ENCODE results near the gene KIRREL3.

KIRREL3 gene

GRCh38 chr11:126732981-126733380, 267.6 kb downstream of the KIRREL3 start:
- no peak for DNase-seq

DNA sequence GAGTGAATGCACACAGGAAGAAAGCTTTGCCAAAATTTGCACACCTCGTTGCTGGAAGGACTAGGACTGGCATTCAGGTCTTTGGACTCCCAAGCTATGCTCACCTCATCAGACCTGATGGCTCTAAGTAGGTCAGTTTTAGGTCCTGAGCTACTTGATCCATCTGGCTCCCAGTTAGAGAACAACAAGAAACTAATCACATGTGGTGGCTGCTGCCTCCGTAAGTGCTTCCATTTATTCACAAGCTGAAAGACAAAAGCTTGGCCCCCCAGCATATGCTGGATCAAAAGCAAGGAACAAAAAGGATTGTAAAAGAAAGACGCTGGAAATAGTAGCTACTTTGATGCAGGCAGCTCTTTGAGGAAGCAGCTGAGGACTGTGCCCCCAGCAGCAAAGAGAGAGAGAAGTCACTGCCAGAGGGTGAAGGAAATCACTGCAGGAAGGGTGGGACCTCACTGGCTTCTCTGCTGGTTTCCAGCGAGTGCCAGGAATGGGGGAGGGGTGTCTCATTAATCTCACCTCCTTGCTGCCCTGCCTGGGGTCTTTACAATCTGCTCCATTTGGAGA, 268.9 kb downstream of the KIRREL3 start:
- DNase-seq = no peak

DNA sequence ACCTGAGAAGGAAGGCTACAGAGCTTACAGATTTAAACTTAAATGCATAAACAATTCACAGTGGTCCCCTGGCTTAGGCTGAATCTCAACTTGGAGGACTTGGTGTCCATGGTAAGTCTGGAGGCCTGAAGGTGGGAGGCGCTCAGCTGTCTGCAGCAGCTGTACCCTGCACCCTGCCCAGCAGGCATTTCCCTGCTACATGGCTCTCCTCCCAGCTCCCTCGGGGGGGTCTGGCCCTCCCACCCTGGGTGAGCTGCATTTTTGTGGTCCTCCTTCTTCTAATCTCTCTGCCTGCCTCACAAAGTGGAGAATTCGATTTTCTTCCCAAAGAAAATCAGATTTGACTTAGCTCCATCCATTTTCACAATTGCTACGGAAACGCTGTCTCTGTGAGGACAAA, 273.2 kb downstream of the KIRREL3 start:
- DNase-seq = peak; percentile 36

DNA sequence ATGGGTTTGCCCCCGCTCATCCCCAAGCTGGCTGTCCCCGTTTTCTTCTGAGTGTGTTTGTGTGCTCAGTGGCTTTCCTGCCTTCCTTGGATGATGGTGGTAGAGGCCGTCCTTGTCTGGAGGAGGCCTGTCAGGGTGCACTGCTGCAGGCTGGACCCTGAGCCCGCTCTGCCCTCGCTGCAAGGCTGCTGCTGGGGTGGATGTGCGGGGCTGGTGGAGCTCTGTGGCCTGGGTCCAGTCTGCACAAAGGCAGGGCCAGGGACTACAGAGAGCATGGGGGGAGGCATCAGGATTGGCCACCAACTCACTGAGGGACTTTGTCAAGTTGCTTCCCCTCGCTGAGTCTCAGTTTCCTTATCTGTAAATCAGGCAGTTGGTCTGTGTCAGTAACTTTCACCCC, 275.0 kb downstream of the KIRREL3 start:
- DNase-seq = no peak

DNA sequence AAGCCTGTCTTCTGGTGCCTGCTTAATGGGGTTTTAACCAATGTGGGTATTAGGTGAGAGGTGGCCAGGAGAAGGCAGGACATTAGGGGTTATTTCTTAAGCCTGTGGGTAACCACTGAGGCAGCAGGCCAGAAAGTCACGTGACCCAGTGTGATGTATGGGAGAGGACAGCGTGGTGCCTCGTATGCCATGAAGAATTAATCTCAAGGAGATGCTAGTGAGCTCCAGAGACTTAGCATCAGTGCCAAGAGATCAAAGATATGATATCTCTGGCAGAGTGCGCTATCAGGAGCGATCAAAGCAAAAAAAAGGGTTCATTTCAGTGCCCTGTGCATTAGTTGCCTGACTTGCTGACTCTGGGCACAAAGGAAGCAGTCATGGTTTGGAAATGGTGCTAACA, 275.5 kb downstream of the KIRREL3 start:
- no peak for DNase-seq

- DNase-seq = peak; percentile 62
Observed at GRCh38 chr11:126723665-126724045, 276.9 kb downstream of the KIRREL3 start.

GRCh38 chr11:126722956-126723664, 277.5 kb downstream of the KIRREL3 start:
- no peak for DNase-seq

DNA sequence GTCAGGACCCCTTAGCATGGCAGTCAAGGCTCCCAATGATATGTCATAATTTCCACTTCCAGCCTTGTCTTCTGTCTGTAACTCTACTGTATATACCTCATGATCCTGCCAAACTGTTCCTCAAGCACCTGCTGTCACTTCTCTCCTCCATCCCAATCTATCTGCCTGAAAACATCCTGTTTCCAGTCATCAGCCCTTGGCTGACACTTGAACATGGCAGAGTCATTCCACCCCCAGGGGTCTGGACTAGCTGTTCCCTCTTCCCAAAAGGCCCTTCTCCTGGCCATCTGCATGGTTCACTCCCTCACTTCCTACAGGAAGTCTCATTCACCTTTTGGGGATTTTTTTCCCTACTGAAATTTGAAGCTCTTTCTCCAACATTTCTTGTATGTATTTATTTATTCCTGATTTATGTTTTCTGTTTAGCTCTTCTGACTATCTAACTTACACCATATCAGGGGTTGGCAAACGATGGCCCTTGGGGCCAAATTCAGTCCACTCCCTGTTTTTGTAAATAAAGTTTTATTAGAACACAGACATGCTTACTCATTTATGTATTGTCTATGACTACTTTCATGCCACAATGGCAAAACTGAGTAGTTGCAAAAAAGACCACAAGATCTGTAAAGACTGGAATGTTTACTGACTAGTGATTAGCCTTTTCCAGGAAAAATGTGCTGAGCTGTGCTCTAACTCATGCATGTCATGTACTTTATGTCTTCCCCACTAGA, 278.4 kb downstream of the KIRREL3 start:
- peak; percentile 30 for DNase-seq

DNA sequence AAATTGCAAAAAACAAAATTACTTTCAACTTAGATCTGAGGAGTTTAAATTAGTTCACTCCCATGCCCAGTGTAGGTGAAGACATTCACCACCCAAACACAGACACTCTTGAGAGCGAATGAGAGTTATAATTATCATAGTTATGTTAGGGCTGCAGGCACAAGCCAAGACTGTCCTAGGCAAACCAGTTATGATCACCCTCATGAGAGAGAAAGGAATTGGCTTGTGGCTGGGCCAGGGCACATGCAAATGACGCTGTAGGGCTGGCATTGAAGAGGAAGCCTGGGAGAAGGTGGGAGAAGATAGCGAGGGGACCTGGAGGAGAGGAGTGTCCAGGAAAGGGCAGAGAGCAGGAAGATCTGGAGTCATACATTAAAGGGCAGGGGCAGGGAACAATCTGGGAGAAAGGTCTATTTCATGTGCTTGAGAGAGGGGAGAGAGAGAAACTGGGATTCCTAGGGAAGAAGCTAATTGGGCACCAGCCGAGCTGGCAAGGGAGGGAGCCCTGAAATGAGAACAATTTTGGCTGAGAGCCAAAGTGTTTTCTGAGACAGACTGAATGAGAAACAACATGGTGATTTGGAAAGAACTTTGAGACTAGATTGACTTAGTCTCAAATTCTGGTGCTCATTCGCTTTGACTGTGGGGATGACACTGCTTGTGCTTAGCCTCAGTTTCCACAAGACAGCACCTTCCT, 279.9 kb downstream of the KIRREL3 start:
- DNase-seq = no peak

- DNase-seq = no peak
Observed at GRCh38 chr11:126719740-126720139, 280.8 kb downstream of the KIRREL3 start.

DNA sequence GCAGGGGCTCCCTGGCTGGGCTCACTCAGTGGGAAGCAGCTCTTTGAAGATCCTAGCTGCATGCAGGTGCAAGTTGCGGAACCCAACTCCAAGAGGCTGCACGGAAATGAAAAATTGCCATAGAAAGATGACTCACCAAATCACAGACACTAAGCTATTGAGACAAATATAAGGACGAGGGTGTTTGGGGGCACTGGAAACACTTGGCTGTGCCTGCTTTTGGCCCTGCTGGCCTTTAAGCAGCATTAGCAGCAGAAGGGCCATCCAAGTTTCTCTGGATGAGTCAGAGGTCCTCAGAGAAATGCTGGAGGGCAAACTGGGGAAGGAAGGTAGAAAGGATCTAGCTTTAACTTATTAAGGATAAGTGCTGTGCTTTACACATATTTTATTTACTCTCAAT, 282.3 kb downstream of the KIRREL3 start:
- DNase-seq = peak; percentile 25

- DNase-seq = peak; percentile 49
Observed at GRCh38 chr11:126716456-126717083, 284.0 kb downstream of the KIRREL3 start.

GRCh38 chr11:126713806-126714205, 286.8 kb downstream of the KIRREL3 start:
- DNase-seq = no peak

GRCh38 chr11:126711977-126712625, 288.5 kb downstream of the KIRREL3 start:
- DNase-seq = peak; percentile 48

- no peak for DNase-seq
Observed at GRCh38 chr11:126710804-126711399, 289.7 kb downstream of the KIRREL3 start.

- DNase-seq = no peak
Observed at GRCh38 chr11:126707498-126707897, 293.1 kb downstream of the KIRREL3 start.

- no peak for DNase-seq
Observed at GRCh38 chr11:126704096-126704495, 296.5 kb downstream of the KIRREL3 start.

- peak; percentile 63 for DNase-seq
Observed at GRCh38 chr11:126703662-126704061, 296.9 kb downstream of the KIRREL3 start.

- peak; percentile 27 for DNase-seq
Observed at GRCh38 chr11:126702987-126703386, 297.6 kb downstream of the KIRREL3 start.

DNA sequence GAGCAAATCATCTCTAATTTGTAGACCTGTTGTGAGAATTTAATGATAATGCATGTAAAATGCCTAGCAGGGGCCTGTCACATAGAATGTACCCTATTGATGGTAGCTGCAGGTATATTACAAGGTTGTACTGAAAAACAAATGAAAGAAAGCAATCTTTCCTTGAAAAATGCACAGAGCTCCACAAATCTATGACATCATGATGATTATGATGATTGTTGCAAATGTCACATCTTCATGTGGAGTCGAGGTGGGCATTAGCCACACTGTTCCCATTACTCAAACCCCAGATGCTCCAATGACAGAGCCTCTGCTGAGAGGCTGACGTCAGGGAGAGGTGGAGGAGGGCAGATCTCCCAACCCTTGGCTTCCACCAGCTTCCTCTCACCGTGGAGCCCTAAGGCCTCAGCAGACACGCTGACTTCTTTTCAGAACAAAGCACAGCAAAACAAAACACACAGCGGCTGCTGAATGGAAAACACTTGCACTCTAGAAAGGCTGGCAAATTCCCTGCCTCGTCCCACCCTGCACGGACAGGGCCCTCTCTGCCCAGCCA, 298.3 kb downstream of the KIRREL3 start:
- peak; percentile 37 for DNase-seq

GRCh38 chr11:126701520-126701897, 299.1 kb downstream of the KIRREL3 start:
- no peak for DNase-seq

All from fibroblast of upper back skin (primary cell).